NB4 (cell line): ENCODE data around the gene DYNC1LI1.

Experiments used
- MYC ChIP-seq: IDR thresholded peaks from 2 replicates; pipeline ENCODE4 v1.6.1; 2011; ENCODE audit warnings: low read depth, low read length
- POLR2A ChIP-seq: IDR thresholded peaks from 2 replicates; pipeline ENCODE4 v1.6.1; 2011; ENCODE audit warnings: mild to moderate bottlenecking; ENCODE audit not compliant: insufficient read length; ENCODE audit errors: extremely low read depth
- TF ChIP-seq, protein P1 (sequence below): IDR thresholded peaks from 2 replicates; pipeline ENCODE4 v1.6.1; 2011; ENCODE audit warnings: low read depth, low read length
- TF ChIP-seq, protein P2 (sequence below): IDR thresholded peaks from one replicate; pipeline ENCODE4 v1.5.1; 2012; ENCODE audit warnings: low read depth, low read length

DNA sequence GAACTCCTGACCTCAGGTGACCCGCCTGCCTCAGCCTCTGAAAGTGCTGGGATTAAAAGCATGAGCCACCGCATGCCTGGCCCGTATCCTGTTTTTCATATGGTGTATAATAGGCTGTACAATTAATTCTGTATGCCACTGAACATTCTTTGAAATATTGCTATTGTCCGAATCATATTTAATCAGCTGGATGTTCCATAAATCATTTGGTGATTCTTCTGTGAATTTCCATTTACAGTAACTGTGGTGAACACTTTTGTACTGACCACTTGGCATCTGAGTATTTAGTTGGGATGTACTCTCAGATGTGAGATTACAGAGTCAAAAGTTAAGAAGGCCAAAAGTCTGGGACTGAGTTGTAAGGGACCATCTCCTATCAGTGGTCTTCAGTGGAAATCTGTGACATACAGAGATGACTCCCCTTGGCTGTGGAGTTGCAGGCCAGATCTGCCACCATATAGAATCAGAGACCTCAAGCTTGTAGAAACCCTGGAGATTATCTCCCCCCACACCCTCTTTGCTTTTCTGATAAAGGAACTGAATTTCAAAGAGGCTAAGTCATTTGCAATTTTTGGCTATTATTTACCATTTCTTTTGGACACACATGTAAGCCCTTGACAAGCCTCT is 25.7 kb upstream of the DYNC1LI1 start:
- TF ChIP-seq, protein P1, sequence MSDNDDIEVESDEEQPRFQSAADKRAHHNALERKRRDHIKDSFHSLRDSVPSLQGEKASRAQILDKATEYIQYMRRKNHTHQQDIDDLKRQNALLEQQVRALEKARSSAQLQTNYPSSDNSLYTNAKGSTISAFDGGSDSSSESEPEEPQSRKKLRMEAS, result no peak
- TF ChIP-seq, protein P2, sequence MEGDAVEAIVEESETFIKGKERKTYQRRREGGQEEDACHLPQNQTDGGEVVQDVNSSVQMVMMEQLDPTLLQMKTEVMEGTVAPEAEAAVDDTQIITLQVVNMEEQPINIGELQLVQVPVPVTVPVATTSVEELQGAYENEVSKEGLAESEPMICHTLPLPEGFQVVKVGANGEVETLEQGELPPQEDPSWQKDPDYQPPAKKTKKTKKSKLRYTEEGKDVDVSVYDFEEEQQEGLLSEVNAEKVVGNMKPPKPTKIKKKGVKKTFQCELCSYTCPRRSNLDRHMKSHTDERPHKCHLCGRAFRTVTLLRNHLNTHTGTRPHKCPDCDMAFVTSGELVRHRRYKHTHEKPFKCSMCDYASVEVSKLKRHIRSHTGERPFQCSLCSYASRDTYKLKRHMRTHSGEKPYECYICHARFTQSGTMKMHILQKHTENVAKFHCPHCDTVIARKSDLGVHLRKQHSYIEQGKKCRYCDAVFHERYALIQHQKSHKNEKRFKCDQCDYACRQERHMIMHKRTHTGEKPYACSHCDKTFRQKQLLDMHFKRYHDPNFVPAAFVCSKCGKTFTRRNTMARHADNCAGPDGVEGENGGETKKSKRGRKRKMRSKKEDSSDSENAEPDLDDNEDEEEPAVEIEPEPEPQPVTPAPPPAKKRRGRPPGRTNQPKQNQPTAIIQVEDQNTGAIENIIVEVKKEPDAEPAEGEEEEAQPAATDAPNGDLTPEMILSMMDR, result no peak
- no peak for TF ChIP-seq POLR2A
- no peak for TF ChIP-seq MYC
